Esophagus muscularis mucosa (tissue), 4 donors: ENCODE measurements around the gene NBAS.

Source experiments
- EP300 ChIP-seq: sonication (generic); formaldehyde crosslinking; IDR thresholded peaks from one replicate; pipeline ENCODE4 v1.6.1; 2017; ENCODE audit warnings: antibody characterized with exemption
- POLR2A ChIP-seq: fragments of 450-650 bp; IDR thresholded peaks from one replicate; pipeline ENCODE4 v1.6.1; 2017; ENCODE audit warnings: antibody characterized with exemption, moderate library complexity, mild to moderate bottlenecking, low read depth
- POLR2AphosphoS5 ChIP-seq, 2 donors: sonication (generic); formaldehyde crosslinking; IDR thresholded peaks; one replicate each; pipeline ENCODE4 v1.6.1; 2017; ENCODE audit warnings: antibody characterized with exemption in 2 of 2
- TF ChIP-seq, protein P1 (sequence below), 3 experiments: fragments of 200-600 bp in 2 of 3; fragments of 450-650 bp in 1 of 3; sonication (generic) in 2 of 3; IDR thresholded peaks; one replicate each; pipeline ENCODE4 v1.5.1; 2017 to 2019; ENCODE audit warnings: antibody characterized with exemption in 3 of 3, mild to moderate bottlenecking in 2 of 3, moderate library complexity in 1 of 3

DNA sequence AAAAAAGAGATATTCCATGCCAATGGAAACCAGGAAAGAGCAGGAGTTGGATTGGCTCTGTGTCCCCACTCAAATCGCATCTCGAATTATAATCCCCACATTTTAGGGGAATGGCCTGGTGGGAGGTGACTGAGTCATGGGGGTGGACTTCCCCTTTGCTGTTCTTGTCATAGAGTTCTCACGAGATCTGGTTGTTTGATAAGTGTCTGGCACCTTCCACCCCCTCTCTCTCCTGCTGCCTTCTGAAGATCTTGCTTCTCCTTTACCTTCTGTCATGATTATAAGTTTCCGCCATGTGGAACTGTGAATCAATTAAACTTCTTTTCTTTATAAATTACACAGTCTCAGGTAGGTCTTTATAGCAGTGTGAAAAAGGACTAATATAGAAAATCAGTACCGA is 355.6 kb downstream of the NBAS start:
- TF ChIP-seq, protein P1, sequence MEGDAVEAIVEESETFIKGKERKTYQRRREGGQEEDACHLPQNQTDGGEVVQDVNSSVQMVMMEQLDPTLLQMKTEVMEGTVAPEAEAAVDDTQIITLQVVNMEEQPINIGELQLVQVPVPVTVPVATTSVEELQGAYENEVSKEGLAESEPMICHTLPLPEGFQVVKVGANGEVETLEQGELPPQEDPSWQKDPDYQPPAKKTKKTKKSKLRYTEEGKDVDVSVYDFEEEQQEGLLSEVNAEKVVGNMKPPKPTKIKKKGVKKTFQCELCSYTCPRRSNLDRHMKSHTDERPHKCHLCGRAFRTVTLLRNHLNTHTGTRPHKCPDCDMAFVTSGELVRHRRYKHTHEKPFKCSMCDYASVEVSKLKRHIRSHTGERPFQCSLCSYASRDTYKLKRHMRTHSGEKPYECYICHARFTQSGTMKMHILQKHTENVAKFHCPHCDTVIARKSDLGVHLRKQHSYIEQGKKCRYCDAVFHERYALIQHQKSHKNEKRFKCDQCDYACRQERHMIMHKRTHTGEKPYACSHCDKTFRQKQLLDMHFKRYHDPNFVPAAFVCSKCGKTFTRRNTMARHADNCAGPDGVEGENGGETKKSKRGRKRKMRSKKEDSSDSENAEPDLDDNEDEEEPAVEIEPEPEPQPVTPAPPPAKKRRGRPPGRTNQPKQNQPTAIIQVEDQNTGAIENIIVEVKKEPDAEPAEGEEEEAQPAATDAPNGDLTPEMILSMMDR (IDR thresholded peaks at IDR 0.05), result no peak
- TF ChIP-seq POLR2AphosphoS5 (IDR thresholded peaks at IDR 0.05) (no peak), POLR2A (no peak), EP300 (no peak)
